Loucy (cell line): Measurements from ENCODE around the gene GNAI1.

Source experiments
- H2AFZ ChIP-seq: fragments of 200-600 bp; sonication (generic); 2 replicates; pipeline ENCODE4 v1.6.0; 2016; ENCODE audit warnings: antibody characterized with exemption, mild to moderate bottlenecking, low read length, moderate library complexity
- H3F3A ChIP-seq: fragments of 200-600 bp; 2 replicates; pipeline ENCODE4 v1.6.0; 2016; ENCODE audit warnings: antibody characterized with exemption, low read depth, mild to moderate bottlenecking
- H3K27me3 ChIP-seq: fragments of 200-600 bp; sonication (generic); 2 replicates; pipeline ENCODE4 v1.6.1; 2014; ENCODE audit warnings: low read length, mild to moderate bottlenecking; ENCODE audit not compliant: insufficient read depth, poor library complexity, severe bottlenecking
- H3K36me3 ChIP-seq: fragments of 200-600 bp; sonication (generic); 2 replicates; pipeline ENCODE4 v1.6.1; 2016; ENCODE audit warnings: low read length; ENCODE audit not compliant: insufficient read depth
- H3K4me1 ChIP-seq: fragments of 200-600 bp; sonication (generic); 2 replicates; pipeline ENCODE4 v1.5.1; 2014; ENCODE audit warnings: low read length, mild to moderate bottlenecking; ENCODE audit not compliant: insufficient read depth, poor library complexity, severe bottlenecking
- H3K4me2 ChIP-seq: fragments of 200-600 bp; sonication (generic); 2 replicates; pipeline ENCODE4 v1.6.0; 2014; ENCODE audit warnings: antibody characterized with exemption, low read length, low read depth, mild to moderate bottlenecking; ENCODE audit not compliant: poor library complexity, severe bottlenecking
- H3K4me3 ChIP-seq: fragments of 200-600 bp; sonication (generic); 2 replicates; pipeline ENCODE4 v1.5.1; 2014; ENCODE audit warnings: low read length, mild to moderate bottlenecking, mixed read lengths; ENCODE audit not compliant: poor library complexity, severe bottlenecking
- H3K79me2 ChIP-seq: fragments of 200-600 bp; sonication (generic); 2 replicates; pipeline ENCODE4 v1.6.1; 2014; ENCODE audit warnings: low read length; ENCODE audit not compliant: insufficient read depth
- H3K9ac ChIP-seq: fragments of 200-600 bp; sonication (generic); 2 replicates; pipeline ENCODE4 v1.6.0; 2014; ENCODE audit warnings: mild to moderate bottlenecking, low read depth, low read length, moderate library complexity; ENCODE audit not compliant: poor library complexity, severe bottlenecking
- H3K9me2 ChIP-seq: fragments of 200-600 bp; sonication (generic); replicated peaks from 2 replicates; pipeline ENCODE4 v1.6.1; 2016; ENCODE audit warnings: low read depth, low read length, mixed read lengths
- H3K9me3 ChIP-seq: fragments of 200-600 bp; sonication (generic); 2 replicates; pipeline ENCODE4 v1.6.1; 2014; ENCODE audit warnings: mild to moderate bottlenecking, antibody characterized with exemption, low read length, low read depth; ENCODE audit not compliant: insufficient read depth
- H4K20me1 ChIP-seq: fragments of 200-600 bp; sonication (generic); 2 replicates; pipeline ENCODE4 v1.6.0; 2014; ENCODE audit warnings: antibody characterized with exemption, low read length, mild to moderate bottlenecking; ENCODE audit not compliant: insufficient read depth, poor library complexity, severe bottlenecking
- CTCF ChIP-seq: fragments of 200-600 bp; sonication (generic); conservative IDR thresholded peaks from 2 replicates; pipeline ENCODE4 v1.5.1; 2014; ENCODE audit warnings: mild to moderate bottlenecking, antibody characterized with exemption, low read length
- EZH2phosphoT487 ChIP-seq: fragments of 200-600 bp; IDR thresholded peaks from 2 replicates; pipeline ENCODE4 v1.6.1; 2018; ENCODE audit warnings: antibody characterized with exemption, mild to moderate bottlenecking, moderate library complexity, borderline replicate concordance

Gene GNAI1

GRCh38 chr7:80141376-80141775, 6.7 kb downstream of the GNAI1 start:
- Histone ChIP-seq H3K9me3 (no peaks in the 10 kb centered on the region), H3K4me2 (no peak overlapping the region), H3K27me3 (no peaks in the 10 kb centered on the region), H4K20me1 (no peaks in the 10 kb centered on the region), H3K36me3 (no peaks in the 10 kb centered on the region), H3K4me1 (peaks cover 28% of the 10 kb centered on the region), H3F3A (no peaks in the 10 kb centered on the region), H3K9me2 (no peaks in the 10 kb centered on the region), H3K9ac (no peak overlapping the region), H2AFZ (no peak overlapping the region), H3K4me3 (no peak overlapping the region), H3K79me2 (no peaks in the 10 kb centered on the region)
- no peak for TF ChIP-seq EZH2phosphoT487
- TF ChIP-seq CTCF = no peak

- Histone ChIP-seq H4K20me1 (no peaks in the 10 kb centered on the region), H3F3A (no peaks in the 10 kb centered on the region), H2AFZ (no peak overlapping the region), H3K9me3 (no peaks in the 10 kb centered on the region), H3K4me3 (no peak overlapping the region), H3K9ac (no peak overlapping the region), H3K4me2 (no peak overlapping the region), H3K27me3 (no peaks in the 10 kb centered on the region), H3K9me2 (no peaks in the 10 kb centered on the region), H3K79me2 (no peaks in the 10 kb centered on the region), H3K36me3 (no peaks in the 10 kb centered on the region), H3K4me1 (peaks cover 28% of the 10 kb centered on the region)
- TF ChIP-seq CTCF (no peak), EZH2phosphoT487 (no peak)
Measured at GRCh38 chr7:80142853-80143580, 8.4 kb downstream of the GNAI1 start.

GRCh38 chr7:80145780-80146422, 11.3 kb downstream of the GNAI1 start:
- H3K4me2 ChIP-seq = no peak overlapping the region
- H3F3A ChIP-seq = no peaks in the 10 kb centered on the region
- H3K4me3 ChIP-seq = no peak overlapping the region
- H3K27me3 ChIP-seq = no peaks in the 10 kb centered on the region
- H2AFZ ChIP-seq = no peak overlapping the region
- no peak overlapping the region for H3K9ac ChIP-seq
- peaks cover 29% of the 10 kb centered on the region for H3K4me1 ChIP-seq
- no peaks in the 10 kb centered on the region for H3K36me3 ChIP-seq
- no peaks in the 10 kb centered on the region for H4K20me1 ChIP-seq
- H3K9me2 ChIP-seq = no peaks in the 10 kb centered on the region
- no peaks in the 10 kb centered on the region for H3K79me2 ChIP-seq
- TF ChIP-seq EZH2phosphoT487 (no peak), CTCF (no peak)
- H3K9me3 ChIP-seq = no peaks in the 10 kb centered on the region
